GM23338 (cell line): Measurements from ENCODE around the gene RBMS2. TPM values are rescaled to one million over a fixed set of nuclear protein-coding genes. Genes with fewer than 3 reads are reported as not detected.

Experiments used
- ATAC-seq: fragments of 200-7000 bp; cut with Tn5 transposase; 3 replicates; pipeline ENCODE4 v1.9.1; 2020
- DNase-seq: peaks from one replicate; pipeline ENCODE4 v3.0.0-alpha.2; 2015; ENCODE audit warnings: low spot score
- H2AFZ ChIP-seq: fragments of 200-600 bp; sonication (generic); 2 replicates; pipeline ENCODE4 v1.8.0; 2016; ENCODE audit warnings: antibody characterized with exemption, mild to moderate bottlenecking, moderate library complexity
- H3F3A ChIP-seq: fragments of 200-600 bp; sonication (generic); replicated peaks from 2 replicates; pipeline ENCODE4 v1.8.0; 2017; ENCODE audit warnings: antibody characterized with exemption, mixed run types, low read depth
- H3K27ac ChIP-seq: fragments of 200-600 bp; sonication (generic); 2 replicates; pipeline ENCODE4 v1.6.1; 2016; ENCODE audit warnings: low read depth
- H3K27me3 ChIP-seq: fragments of 200-600 bp; sonication (generic); 2 replicates; pipeline ENCODE4 v1.8.0; 2016; ENCODE audit warnings: mild to moderate bottlenecking, mixed run types, moderate library complexity; ENCODE audit not compliant: insufficient read depth
- H3K36me3 ChIP-seq: fragments of 200-600 bp; sonication (generic); 2 replicates; pipeline ENCODE4 v1.8.0; 2016; ENCODE audit warnings: mild to moderate bottlenecking; ENCODE audit not compliant: insufficient read depth
- H3K4me1 ChIP-seq: fragments of 200-600 bp; sonication (generic); 2 replicates; pipeline ENCODE4 v1.8.0; 2016; ENCODE audit warnings: mild to moderate bottlenecking, moderate library complexity; ENCODE audit not compliant: insufficient read depth
- H3K4me2 ChIP-seq: fragments of 200-600 bp; sonication (generic); 2 replicates; pipeline ENCODE4 v1.7.1; 2017; ENCODE audit warnings: mixed run types
- H3K4me3 ChIP-seq: fragments of 200-600 bp; sonication (generic); 2 replicates; pipeline ENCODE4 v1.6.1; 2016; ENCODE audit warnings: mixed run types
- H3K79me2 ChIP-seq: fragments of 200-600 bp; sonication (generic); replicated peaks from 2 replicates; pipeline ENCODE4 v1.8.0; 2017; ENCODE audit warnings: mild to moderate bottlenecking; ENCODE audit not compliant: insufficient read depth
- H3K9me2 ChIP-seq: fragments of 200-600 bp; sonication (generic); 2 replicates; pipeline ENCODE4 v1.8.0; 2017; ENCODE audit not compliant: insufficient read depth
- H4K20me1 ChIP-seq: fragments of 200-600 bp; sonication (generic); replicated peaks from 2 replicates; pipeline ENCODE4 v1.8.0; 2017; ENCODE audit warnings: mild to moderate bottlenecking; ENCODE audit not compliant: insufficient read depth
- H3K27ac Mint-ChIP-seq: 2 replicates; pipeline ENCODE4 v1.8.0; 2020; ENCODE audit warnings: inconsistent platforms, mild to moderate bottlenecking, moderate library complexity, mixed read lengths
- H3K27me3 Mint-ChIP-seq: 3 replicates; pipeline ENCODE4 v1.8.0; 2022; ENCODE audit warnings: low read depth, mild to moderate bottlenecking, moderate library complexity, mixed read lengths, inconsistent platforms; ENCODE audit not compliant: insufficient read depth, poor library complexity
- H3K36me3 Mint-ChIP-seq: 3 replicates; pipeline ENCODE4 v1.8.0; 2021; ENCODE audit warnings: low read depth, mild to moderate bottlenecking, inconsistent platforms, moderate library complexity, mixed read lengths
- H3K4me1 Mint-ChIP-seq: 3 replicates; pipeline ENCODE4 v1.8.0; 2020; ENCODE audit warnings: mild to moderate bottlenecking, inconsistent platforms, mixed read lengths
- H3K4me3 Mint-ChIP-seq: 3 replicates; pipeline ENCODE4 v1.8.0; 2021; ENCODE audit warnings: moderate library complexity, mild to moderate bottlenecking, inconsistent platforms, mixed read lengths
- H3K9me3 Mint-ChIP-seq: 3 replicates; pipeline ENCODE4 v1.8.0; 2020; ENCODE audit warnings: moderate library complexity, mild to moderate bottlenecking, inconsistent platforms, mixed read lengths
- CREB1 ChIP-seq: fragments of 250-450 bp; sonication (Bioruptor Pico); IDR thresholded peaks from 2 replicates; pipeline ENCODE4 v1.5.0; 2020; ENCODE audit warnings: low read depth, mild to moderate bottlenecking, moderate library complexity
- EZH2 ChIP-seq: fragments of 200-600 bp; sonication (generic); IDR thresholded peaks from one replicate; pipeline ENCODE4 v1.8.0; 2017; ENCODE audit warnings: antibody characterized with exemption, mild to moderate bottlenecking, low read depth; ENCODE audit not compliant: unreplicated experiment
- EZH2phosphoT487 ChIP-seq: fragments of 200-600 bp; sonication (generic); IDR thresholded peaks from one replicate; pipeline ENCODE4 v1.8.1; 2018; ENCODE audit warnings: antibody characterized with exemption; ENCODE audit not compliant: unreplicated experiment
- JUNB ChIP-seq: IDR thresholded peaks from one replicate; pipeline ENCODE4 v1.6.1; 2016; ENCODE audit warnings: antibody characterized with exemption; ENCODE audit not compliant: unreplicated experiment
- NANOG ChIP-seq: IDR thresholded peaks from 2 replicates; pipeline ENCODE4 v1.6.1; 2016; ENCODE audit warnings: antibody characterized with exemption, borderline replicate concordance
- REST ChIP-seq: IDR thresholded peaks from one replicate; pipeline ENCODE4 v1.6.1; 2018; ENCODE audit warnings: antibody characterized with exemption; ENCODE audit not compliant: unreplicated experiment
- STAT1 ChIP-seq: IDR thresholded peaks from one replicate; pipeline ENCODE4 v1.6.1; 2016; ENCODE audit warnings: antibody characterized with exemption; ENCODE audit not compliant: unreplicated experiment
- ZNF331 ChIP-seq: fragments of 250-450 bp; sonication (Bioruptor Pico); IDR thresholded peaks from 2 replicates; pipeline ENCODE4 v1.5.0; 2020; ENCODE audit warnings: low read depth, mild to moderate bottlenecking, moderate library complexity
- long read RNA-seq: library from polyadenylated mRNA; unstranded; transcript quantifications from one replicate; pipeline ENCODE4 v2.0.0, GENCODE V29; 2020; ENCODE audit not compliant: unreplicated experiment
- polyA plus RNA-seq: library from polyadenylated mRNA; unstranded; fragments of >200 nt; fragmentation: Nextera tagmentation; extraction: Ambion mirVana; gene quantifications from 2 replicates; pipeline ENCODE4 v1.2.1, GENCODE V29; 2016
- total RNA-seq: library from RNA; depleted of rRNA; stranded (reverse); fragments of >200 nt; shearing (Covaris generic); gene quantifications from 2 replicates; pipeline ENCODE4 v1.2.3, GENCODE V29; 2014; rRNA removed
- TF ChIP-seq, protein P1 (sequence below): fragments of 250-450 bp; sonication (Bioruptor Pico); IDR thresholded peaks from 2 replicates; pipeline ENCODE4 v1.5.0; 2020; ENCODE audit warnings: mild to moderate bottlenecking, moderate library complexity

RBMS2 gene
- 13.1 and 16.8 TPM in 2 replicates for total RNA-seq
- polyA plus RNA-seq: 4.3 and 9.2 TPM in 2 replicates
- long read RNA-seq, partial matches to known transcripts: 0 of 2 reads
- long read RNA-seq, other reads (novel, unspliced or antisense): 2 of 2 reads

DNA sequence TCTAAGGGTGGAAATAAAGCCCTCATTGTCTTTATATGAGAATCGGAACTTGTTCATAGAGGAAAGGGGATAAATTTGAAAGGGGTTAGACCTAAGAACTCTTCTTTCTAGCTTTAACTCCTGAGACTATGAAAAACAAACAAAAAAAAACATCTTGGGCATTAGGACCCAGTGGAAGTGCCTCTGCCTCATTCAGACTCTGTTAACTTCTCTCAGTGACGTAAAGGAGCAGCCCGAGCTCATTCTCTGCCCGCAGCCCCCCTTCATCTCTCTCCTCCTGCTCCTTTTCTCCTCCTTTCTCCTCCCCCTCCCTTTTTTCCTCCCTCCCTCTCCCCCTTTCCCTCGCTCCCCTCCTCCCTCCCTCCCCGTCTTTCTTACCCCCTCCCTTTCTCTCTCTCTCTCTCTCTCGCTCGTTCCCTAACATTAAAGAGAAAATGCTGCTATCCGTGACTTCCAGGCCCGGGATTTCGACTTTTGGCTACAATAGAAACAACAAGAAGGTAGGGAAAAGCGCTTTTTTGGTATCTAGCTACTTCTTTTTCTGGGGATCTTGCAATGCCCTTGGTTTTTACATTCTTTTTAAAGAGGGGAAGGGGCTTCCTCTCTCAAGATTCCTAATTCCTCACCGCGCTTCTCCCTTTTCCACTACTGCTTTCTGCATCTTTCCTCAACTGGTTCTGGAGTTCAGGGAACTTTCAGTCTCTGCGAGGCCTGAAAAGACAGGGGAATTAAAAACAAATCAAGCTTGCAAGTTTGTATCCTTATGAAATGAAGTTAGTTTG is at the start of gene RBMS2:
Gene RBMS2 (plus strand): TSS at position 231 of the 782 bp plus-strand sequence. CDS start 204 bp downstream, at position 435.
- H3K27me3 Mint-ChIP-seq: peaks cover 1% of the 10 kb centered on the region
- Histone ChIP-seq H3K27ac (peak within 1 kb of the TSS; percentile 86), H3F3A (no peaks in the 10 kb centered on the region), H3K4me1 (peaks cover 17% of the 10 kb centered on the region), H2AFZ (no peak within 1 kb of the TSS), H3K9me2 (no peaks in the 10 kb centered on the region), H3K27me3 (no peaks in the 10 kb centered on the region), H3K4me2 (peak within 1 kb of the TSS; percentile 88), H4K20me1 (no peaks in the 10 kb centered on the region), H3K79me2 (peaks cover 39% of the 10 kb centered on the region), H3K36me3 (no peaks in the 10 kb centered on the region), H3K4me3 (peak within 1 kb of the TSS; percentile 68)
- ATAC-seq (peak; percentile 96), DNase-seq (peak; percentile 97)
- TF ChIP-seq STAT1 (no peak), ZNF331 (0 out of 2 replicates have a peak, but pooled peaks have one; percentile 7), NANOG (no peak), JUNB (no peak), CREB1 (CRISPR knock-in tag) (peak; percentile 92), REST (no peak)
- H3K9me3 Mint-ChIP-seq: no peaks in the 10 kb centered on the region
- no peaks in the 10 kb centered on the region for H3K36me3 Mint-ChIP-seq
- H3K27ac Mint-ChIP-seq: peak within 1 kb of the TSS; percentile 72
- H3K4me1 Mint-ChIP-seq: peaks cover 28% of the 10 kb centered on the region
- peak within 1 kb of the TSS; percentile 83 for H3K4me3 Mint-ChIP-seq

DNA sequence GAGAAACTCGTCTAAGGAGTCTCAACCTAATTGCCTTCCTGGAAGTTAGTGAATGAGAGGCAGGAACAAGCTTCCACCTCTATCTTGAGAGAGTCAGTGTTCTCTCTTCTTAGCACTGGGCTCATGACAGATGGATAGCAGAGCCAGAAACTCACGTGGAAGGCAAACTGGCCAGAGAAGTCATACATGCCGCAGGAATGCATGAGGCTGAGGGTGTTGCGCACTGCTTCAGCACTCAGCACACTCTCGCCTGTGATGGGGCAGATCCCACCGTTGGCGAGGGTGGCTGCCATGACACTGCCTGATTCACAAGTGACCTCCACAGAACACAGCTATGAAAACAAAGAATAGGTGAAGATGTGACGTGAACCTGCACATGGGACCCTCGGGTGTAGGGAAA is 47.2 kb upstream of the RBMS2 start:
- no peaks in the 10 kb centered on the region for H3K9me2 ChIP-seq
- H3K4me1 Mint-ChIP-seq: peaks cover 6% of the 10 kb centered on the region; the same call in 2 of the 3 replicates
- H4K20me1 ChIP-seq: peaks cover 5% of the 10 kb centered on the region; the same call in 1 of the 2 replicates
- DNase-seq (no peak), ATAC-seq (no peak)
- peaks cover 4% of the 10 kb centered on the region for H3K27me3 Mint-ChIP-seq
- peaks cover 7% of the 10 kb centered on the region for H3K79me2 ChIP-seq
- H3K27me3 ChIP-seq: no peaks in the 10 kb centered on the region
- H3K4me3 ChIP-seq: no peak overlapping the region
- H3K9me3 Mint-ChIP-seq: no peaks in the 10 kb centered on the region
- no peaks in the 10 kb centered on the region; the same call in 1 of the 2 replicates for H3K4me1 ChIP-seq
- H3K36me3 ChIP-seq: peaks cover 10% of the 10 kb centered on the region
- no peak overlapping the region for H3K4me3 Mint-ChIP-seq
- H3K4me2 ChIP-seq: no peak overlapping the region
- H3K27ac Mint-ChIP-seq: no peak overlapping the region
- peaks cover 29% of the 10 kb centered on the region for H3K36me3 Mint-ChIP-seq
- no peak overlapping the region for H3K27ac ChIP-seq
- H2AFZ ChIP-seq: no peak overlapping the region
- H3F3A ChIP-seq: peaks cover 9% of the 10 kb centered on the region; the same call in 1 of the 2 replicates
- TF ChIP-seq, protein P1, sequence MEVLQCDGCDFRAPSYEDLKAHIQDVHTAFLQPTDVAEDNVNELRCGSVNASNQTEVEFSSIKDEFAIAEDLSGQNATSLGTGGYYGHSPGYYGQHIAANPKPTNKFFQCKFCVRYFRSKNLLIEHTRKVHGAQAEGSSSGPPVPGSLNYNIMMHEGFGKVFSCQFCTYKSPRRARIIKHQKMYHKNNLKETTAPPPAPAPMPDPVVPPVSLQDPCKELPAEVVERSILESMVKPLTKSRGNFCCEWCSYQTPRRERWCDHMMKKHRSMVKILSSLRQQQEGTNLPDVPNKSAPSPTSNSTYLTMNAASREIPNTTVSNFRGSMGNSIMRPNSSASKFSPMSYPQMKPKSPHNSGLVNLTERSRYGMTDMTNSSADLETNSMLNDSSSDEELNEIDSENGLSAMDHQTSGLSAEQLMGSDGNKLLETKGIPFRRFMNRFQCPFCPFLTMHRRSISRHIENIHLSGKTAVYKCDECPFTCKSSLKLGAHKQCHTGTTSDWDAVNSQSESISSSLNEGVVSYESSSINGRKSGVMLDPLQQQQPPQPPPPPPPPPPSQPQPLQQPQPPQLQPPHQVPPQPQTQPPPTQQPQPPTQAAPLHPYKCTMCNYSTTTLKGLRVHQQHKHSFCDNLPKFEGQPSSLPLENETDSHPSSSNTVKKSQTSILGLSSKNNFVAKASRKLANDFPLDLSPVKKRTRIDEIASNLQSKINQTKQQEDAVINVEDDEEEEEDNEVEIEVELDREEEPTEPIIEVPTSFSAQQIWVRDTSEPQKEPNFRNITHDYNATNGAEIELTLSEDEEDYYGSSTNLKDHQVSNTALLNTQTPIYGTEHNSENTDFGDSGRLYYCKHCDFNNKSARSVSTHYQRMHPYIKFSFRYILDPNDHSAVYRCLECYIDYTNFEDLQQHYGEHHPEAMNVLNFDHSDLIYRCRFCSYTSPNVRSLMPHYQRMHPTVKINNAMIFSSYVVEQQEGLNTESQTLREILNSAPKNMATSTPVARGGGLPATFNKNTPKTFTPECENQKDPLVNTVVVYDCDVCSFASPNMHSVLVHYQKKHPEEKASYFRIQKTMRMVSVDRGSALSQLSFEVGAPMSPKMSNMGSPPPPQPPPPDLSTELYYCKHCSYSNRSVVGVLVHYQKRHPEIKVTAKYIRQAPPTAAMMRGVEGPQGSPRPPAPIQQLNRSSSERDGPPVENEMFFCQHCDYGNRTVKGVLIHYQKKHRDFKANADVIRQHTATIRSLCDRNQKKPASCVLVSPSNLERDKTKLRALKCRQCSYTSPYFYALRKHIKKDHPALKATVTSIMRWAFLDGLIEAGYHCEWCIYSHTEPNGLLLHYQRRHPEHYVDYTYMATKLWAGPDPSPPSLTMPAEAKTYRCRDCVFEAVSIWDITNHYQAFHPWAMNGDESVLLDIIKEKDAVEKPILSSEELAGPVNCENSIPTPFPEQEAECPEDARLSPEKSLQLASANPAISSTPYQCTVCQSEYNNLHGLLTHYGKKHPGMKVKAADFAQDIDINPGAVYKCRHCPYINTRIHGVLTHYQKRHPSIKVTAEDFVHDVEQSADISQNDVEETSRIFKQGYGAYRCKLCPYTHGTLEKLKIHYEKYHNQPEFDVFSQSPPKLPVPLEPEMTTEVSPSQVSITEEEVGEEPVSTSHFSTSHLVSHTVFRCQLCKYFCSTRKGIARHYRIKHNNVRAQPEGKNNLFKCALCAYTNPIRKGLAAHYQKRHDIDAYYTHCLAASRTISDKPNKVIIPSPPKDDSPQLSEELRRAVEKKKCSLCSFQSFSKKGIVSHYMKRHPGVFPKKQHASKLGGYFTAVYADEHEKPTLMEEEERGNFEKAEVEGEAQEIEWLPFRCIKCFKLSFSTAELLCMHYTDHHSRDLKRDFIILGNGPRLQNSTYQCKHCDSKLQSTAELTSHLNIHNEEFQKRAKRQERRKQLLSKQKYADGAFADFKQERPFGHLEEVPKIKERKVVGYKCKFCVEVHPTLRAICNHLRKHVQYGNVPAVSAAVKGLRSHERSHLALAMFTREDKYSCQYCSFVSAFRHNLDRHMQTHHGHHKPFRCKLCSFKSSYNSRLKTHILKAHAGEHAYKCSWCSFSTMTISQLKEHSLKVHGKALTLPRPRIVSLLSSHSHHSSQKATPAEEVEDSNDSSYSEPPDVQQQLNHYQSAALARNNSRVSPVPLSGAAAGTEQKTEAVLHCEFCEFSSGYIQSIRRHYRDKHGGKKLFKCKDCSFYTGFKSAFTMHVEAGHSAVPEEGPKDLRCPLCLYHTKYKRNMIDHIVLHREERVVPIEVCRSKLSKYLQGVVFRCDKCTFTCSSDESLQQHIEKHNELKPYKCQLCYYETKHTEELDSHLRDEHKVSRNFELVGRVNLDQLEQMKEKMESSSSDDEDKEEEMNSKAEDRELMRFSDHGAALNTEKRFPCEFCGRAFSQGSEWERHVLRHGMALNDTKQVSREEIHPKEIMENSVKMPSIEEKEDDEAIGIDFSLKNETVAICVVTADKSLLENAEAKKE (CRISPR knock-in tag): no peak
- TF ChIP-seq EZH2 (no peak), EZH2phosphoT487 (no peak), NANOG (no peak)
